HEK293T (cell line): ENCODE data around the gene MRPS7.

ENCODE experiments used
- ARNT ChIP-seq: fragments of 450-650 bp; IDR thresholded peaks from 2 replicates; pipeline ENCODE4 v1.6.1; 2017; ENCODE audit warnings: mild to moderate bottlenecking
- BHLHE40 ChIP-seq: fragments of 450-650 bp; IDR thresholded peaks from 2 replicates; pipeline ENCODE4 v1.6.1; 2016; ENCODE audit warnings: mild to moderate bottlenecking, moderate library complexity, borderline replicate concordance
- ELF4 ChIP-seq: fragments of 450-650 bp; IDR thresholded peaks from 2 replicates; pipeline ENCODE4 v1.6.1; 2017; ENCODE audit warnings: antibody characterized with exemption
- FOXA1 ChIP-seq: fragments of 450-650 bp; IDR thresholded peaks from 2 replicates; pipeline ENCODE4 v1.6.1; 2016; ENCODE audit warnings: mild to moderate bottlenecking
- FOXK2 ChIP-seq: fragments of 450-650 bp; IDR thresholded peaks from 2 replicates; pipeline ENCODE4 v1.6.1; 2016; ENCODE audit warnings: mild to moderate bottlenecking
- FOXM1 ChIP-seq: fragments of 450-650 bp; IDR thresholded peaks from 2 replicates; pipeline ENCODE4 v1.6.1; 2017; ENCODE audit warnings: mild to moderate bottlenecking, borderline replicate concordance
- HDGF ChIP-seq: fragments of 450-650 bp; IDR thresholded peaks from 2 replicates; pipeline ENCODE4 v1.6.1; 2017; ENCODE audit warnings: antibody characterized with exemption, borderline replicate concordance
- L3MBTL2 ChIP-seq: fragments of 450-650 bp; conservative IDR thresholded peaks from 2 replicates; pipeline ENCODE4 v1.6.1; 2016; ENCODE audit warnings: mild to moderate bottlenecking
- NFRKB ChIP-seq: fragments of 450-650 bp; IDR thresholded peaks from 2 replicates; pipeline ENCODE4 v1.6.1; 2016; ENCODE audit warnings: mild to moderate bottlenecking, moderate library complexity
- PKNOX1 ChIP-seq: fragments of 450-650 bp; IDR thresholded peaks from 2 replicates; pipeline ENCODE4 v1.6.1; 2016
- SP1 ChIP-seq: fragments of 450-650 bp; IDR thresholded peaks from 2 replicates; pipeline ENCODE4 v1.6.1; 2017
- TARDBP ChIP-seq: fragments of 450-650 bp; IDR thresholded peaks from 2 replicates; pipeline ENCODE4 v1.6.1; 2016
- ZNF384 ChIP-seq: fragments of 450-650 bp; IDR thresholded peaks from 2 replicates; pipeline ENCODE4 v1.6.1; 2016

DNA sequence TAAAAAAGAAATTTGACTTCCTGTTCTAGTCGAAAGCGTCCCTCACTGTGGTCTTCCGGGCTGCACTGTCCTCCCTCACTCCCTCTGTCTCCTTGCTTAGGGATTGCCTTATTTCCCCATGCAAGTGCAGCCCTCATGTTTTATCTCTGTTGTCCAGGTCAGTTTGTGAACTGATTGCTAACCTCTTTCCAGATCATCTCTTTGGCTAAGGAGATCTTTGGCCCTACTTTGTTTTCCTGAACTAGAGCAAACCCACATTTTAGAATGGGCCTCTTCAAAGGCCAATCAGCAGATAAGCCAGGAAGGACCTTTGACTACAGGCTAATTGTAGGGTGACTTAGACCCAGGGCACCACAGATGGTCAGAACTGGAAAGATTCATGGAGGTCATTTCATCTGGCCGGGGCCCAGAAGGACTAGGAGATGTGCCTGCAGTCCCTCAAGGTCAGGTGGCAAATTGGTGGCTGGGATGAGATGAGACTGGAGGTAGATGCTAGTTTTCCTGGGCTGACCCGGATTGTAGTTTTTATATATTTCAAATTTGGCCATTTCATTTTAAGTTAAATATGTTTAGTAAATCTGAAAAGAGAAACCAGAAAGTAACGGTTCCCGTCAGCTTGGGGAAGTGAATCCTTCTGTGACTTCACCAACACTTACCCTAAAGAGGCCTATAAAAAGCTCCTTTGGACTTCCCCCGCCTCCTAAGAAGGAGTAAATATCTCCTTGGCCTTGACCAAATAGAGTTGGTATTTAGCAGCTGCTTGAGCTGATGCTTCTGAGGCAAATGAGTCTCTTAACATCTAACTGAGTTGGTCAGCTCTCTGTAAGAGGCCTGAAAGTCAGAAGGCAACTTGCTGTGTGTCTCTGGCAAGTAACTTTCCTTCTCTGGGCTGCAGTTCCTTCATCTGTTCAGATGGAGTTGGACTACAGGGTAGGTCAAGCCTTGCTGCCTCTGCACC is 33.8 kb downstream of the MRPS7 start:
- TF ChIP-seq FOXA1: no peak
- no peak for TF ChIP-seq HDGF
- TF ChIP-seq L3MBTL2: no peak
- no peak for TF ChIP-seq NFRKB
- TF ChIP-seq PKNOX1: no peak
- no peak for TF ChIP-seq ELF4
- no peak for TF ChIP-seq ZNF384
- TF ChIP-seq ARNT: no peak
- no peak for TF ChIP-seq SP1
- no peak for TF ChIP-seq TARDBP
- TF ChIP-seq BHLHE40: no peak
- no peak for TF ChIP-seq FOXM1
- TF ChIP-seq FOXK2: no peak
